GM19240 (cell line): ENCODE measurements around the gene MS4A18.

ENCODE experiments used
- DNase-seq: peaks from one replicate; pipeline ENCODE4 v3.0.0; 2011; ENCODE audit warnings: low spot score; ENCODE audit not compliant: insufficient read length

MS4A18 gene

GRCh38 chr11:60765355-60765754 lies 40.8 kb downstream of the MS4A18 start:
- no peak for DNase-seq

GRCh38 chr11:60766547-60766946 lies 42.0 kb downstream of the MS4A18 start:
- no peak for DNase-seq

GRCh38 chr11:60767388-60767811 lies 42.9 kb downstream of the MS4A18 start:
- DNase-seq, result no peak

- no peak for DNase-seq
Observed at GRCh38 chr11:60768202-60768601, 43.7 kb downstream of the MS4A18 start.

GRCh38 chr11:60769273-60769672 lies 44.8 kb downstream of the MS4A18 start:
- no peak for DNase-seq

GRCh38 chr11:60769811-60770210 lies 45.3 kb downstream of the MS4A18 start:
- DNase-seq, result no peak

GRCh38 chr11:60771146-60771545 lies 46.6 kb downstream of the MS4A18 start:
- no peak for DNase-seq

- DNase-seq, result no peak
Observed at GRCh38 chr11:60771879-60772525, 47.5 kb downstream of the MS4A18 start.

GRCh38 chr11:60772666-60773065 lies 48.1 kb downstream of the MS4A18 start:
- no peak for DNase-seq

GRCh38 chr11:60774726-60775125 lies 50.2 kb downstream of the MS4A18 start:
- no peak for DNase-seq

- DNase-seq, result peak; percentile 76
Observed at GRCh38 chr11:60775420-60775961, 51.0 kb downstream of the MS4A18 start.

GRCh38 chr11:60776167-60776566 lies 51.6 kb downstream of the MS4A18 start:
- no peak for DNase-seq

GRCh38 chr11:60777106-60777505 lies 52.6 kb downstream of the MS4A18 start:
- no peak for DNase-seq

- DNase-seq, result no peak
Observed at GRCh38 chr11:60777572-60777971, 53.1 kb downstream of the MS4A18 start.

GRCh38 chr11:60780065-60780464 lies 55.5 kb downstream of the MS4A18 start:
- DNase-seq, result no peak

GRCh38 chr11:60780774-60781173 lies 56.3 kb downstream of the MS4A18 start:
- no peak for DNase-seq

- DNase-seq, result no peak
Observed at GRCh38 chr11:60781286-60781980, 56.9 kb downstream of the MS4A18 start.

GRCh38 chr11:60781981-60782316 lies 57.4 kb downstream of the MS4A18 start:
- no peak for DNase-seq

GRCh38 chr11:60782393-60783140 lies 58.0 kb downstream of the MS4A18 start:
- DNase-seq, result no peak

GRCh38 chr11:60783141-60783484 lies 58.6 kb downstream of the MS4A18 start:
- DNase-seq, result no peak

- DNase-seq, result no peak
Observed at GRCh38 chr11:60783911-60784310, 59.4 kb downstream of the MS4A18 start.

- no peak for DNase-seq
Observed at GRCh38 chr11:60785136-60785535, 60.6 kb downstream of the MS4A18 start, which contains the start of gene MS4A10. MS4A10 (plus strand) TSS chr11:60785333; CDS start chr11:60790336, 5,003 bp downstream.
